Tibial artery (tissue), 4 donors: ENCODE measurements around the gene GPR35.

ENCODE experiments used
- DNase-seq, 2 donors: peaks; one replicate each; pipeline ENCODE4 v3.0.0-alpha.2; 2019
- H3K27ac ChIP-seq, 2 donors: fragments of 200-600 bp; sonication (generic) in 1 of 2; 1 replicate in 1 of 2; 2 replicates in 1 of 2; pipeline ENCODE4 v1.5.1; 2018 to 2019; ENCODE audit warnings: mild to moderate bottlenecking in 1 of 2
- H3K27me3 ChIP-seq, 2 donors: fragments of 200-600 bp; sonication (generic) in 1 of 2; one replicate each; pipeline versions ENCODE4 v1.5.1 to v1.6.0; 2016 to 2019
- H3K36me3 ChIP-seq, 3 donors: fragments of 200-600 bp; sonication (generic) in 2 of 3; one replicate each; pipeline ENCODE4 v1.5.1; 2016 to 2019; ENCODE audit warnings: mild to moderate bottlenecking in 2 of 3
- H3K4me1 ChIP-seq, 4 donors: fragments of 200-600 bp; sonication (generic) in 2 of 4; 1 replicate in 3 of 4; 2 replicates in 1 of 4; pipeline ENCODE4 v1.5.1; 2016 to 2019
- H3K4me3 ChIP-seq, 2 donors: fragments of 200-600 bp; sonication (generic) in 1 of 2; 1 replicate in 1 of 2; 2 replicates in 1 of 2; pipeline ENCODE4 v1.5.1; 2018 to 2019; ENCODE audit warnings: mild to moderate bottlenecking in 2 of 2
- H3K9me3 ChIP-seq, 3 donors: fragments of 200-600 bp; sonication (generic) in 1 of 3; one replicate each; pipeline ENCODE4 v1.5.1; 2016 to 2019
- intact Hi-C: fragments of 100-400 bp; cut with DNase I; formaldehyde crosslinking; loops from one replicate; pipeline ENCODE4 v1.15.0; 2023; ENCODE audit warnings: low total_unique reads
- TF ChIP-seq, protein P1 (sequence below), 2 experiments: fragments of 200-600 bp in 1 of 2; fragments of 450-650 bp in 1 of 2; IDR thresholded peaks; one replicate each; pipeline ENCODE4 v1.5.1; 2017 to 2019; ENCODE audit warnings: antibody characterized with exemption in 2 of 2, mild to moderate bottlenecking in 1 of 2, moderate library complexity in 1 of 2

Gene GPR35

DNA sequence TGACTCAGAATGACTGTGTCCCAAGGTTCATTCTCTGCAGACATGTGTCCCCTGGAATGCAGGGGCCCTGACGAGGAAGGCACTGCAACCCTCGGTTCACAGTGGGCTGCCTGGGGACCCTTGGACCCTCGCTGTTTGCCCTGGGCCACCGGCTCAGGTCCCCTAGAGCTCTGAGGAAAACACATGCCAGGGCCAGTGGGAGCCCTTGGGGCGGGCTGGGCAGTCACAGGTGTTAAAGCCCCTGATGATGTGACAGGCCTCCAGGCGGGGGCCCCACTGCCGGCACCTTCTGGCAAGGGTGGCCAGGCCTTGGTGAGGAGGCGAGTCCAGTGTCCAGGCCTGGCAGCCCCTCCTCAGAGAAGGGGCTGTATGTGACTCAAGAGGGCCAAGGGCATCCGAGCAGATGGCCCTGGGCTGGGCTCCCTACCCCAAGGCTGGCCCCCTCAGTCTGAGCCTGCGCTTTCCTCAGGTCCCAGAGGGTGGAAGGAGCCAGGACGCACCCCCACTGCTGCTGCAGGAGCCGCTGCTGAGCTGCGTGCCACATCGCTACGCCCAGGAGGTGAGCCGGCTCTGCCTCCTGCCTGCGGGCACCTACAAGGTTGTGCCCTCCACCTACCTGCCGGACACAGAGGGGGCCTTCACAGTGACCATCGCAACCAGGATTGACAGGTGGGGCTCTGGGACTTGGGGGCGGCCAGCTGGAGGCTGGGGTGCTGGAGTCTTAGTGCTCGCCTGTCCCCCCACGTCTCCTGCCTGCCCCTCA, 27.7 kb upstream of the GPR35 start:
- Histone ChIP-seq H3K4me1 (peaks cover 0 to 31% (median 20%) of the 10 kb centered on the region in 4 donors), H3K27ac (no peak overlapping the region), H3K27me3 (no peaks in the 10 kb centered on the region), H3K4me3 (no peak overlapping the region), H3K36me3 (peaks cover 13 to 76% (median 39%) of the 10 kb centered on the region in 3 donors), H3K9me3 (no peaks in the 10 kb centered on the region)
- intact Hi-C loops = loop anchor here (10.0 kb wide), 1 partner anchor 557 kb away; the partner anchor contains the start of gene PPP1R7
- peak in 1 of 2 donors; percentile 59 for DNase-seq
- TF ChIP-seq, protein P1, sequence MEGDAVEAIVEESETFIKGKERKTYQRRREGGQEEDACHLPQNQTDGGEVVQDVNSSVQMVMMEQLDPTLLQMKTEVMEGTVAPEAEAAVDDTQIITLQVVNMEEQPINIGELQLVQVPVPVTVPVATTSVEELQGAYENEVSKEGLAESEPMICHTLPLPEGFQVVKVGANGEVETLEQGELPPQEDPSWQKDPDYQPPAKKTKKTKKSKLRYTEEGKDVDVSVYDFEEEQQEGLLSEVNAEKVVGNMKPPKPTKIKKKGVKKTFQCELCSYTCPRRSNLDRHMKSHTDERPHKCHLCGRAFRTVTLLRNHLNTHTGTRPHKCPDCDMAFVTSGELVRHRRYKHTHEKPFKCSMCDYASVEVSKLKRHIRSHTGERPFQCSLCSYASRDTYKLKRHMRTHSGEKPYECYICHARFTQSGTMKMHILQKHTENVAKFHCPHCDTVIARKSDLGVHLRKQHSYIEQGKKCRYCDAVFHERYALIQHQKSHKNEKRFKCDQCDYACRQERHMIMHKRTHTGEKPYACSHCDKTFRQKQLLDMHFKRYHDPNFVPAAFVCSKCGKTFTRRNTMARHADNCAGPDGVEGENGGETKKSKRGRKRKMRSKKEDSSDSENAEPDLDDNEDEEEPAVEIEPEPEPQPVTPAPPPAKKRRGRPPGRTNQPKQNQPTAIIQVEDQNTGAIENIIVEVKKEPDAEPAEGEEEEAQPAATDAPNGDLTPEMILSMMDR (IDR thresholded peaks at IDR 0.05) = no peak

DNA sequence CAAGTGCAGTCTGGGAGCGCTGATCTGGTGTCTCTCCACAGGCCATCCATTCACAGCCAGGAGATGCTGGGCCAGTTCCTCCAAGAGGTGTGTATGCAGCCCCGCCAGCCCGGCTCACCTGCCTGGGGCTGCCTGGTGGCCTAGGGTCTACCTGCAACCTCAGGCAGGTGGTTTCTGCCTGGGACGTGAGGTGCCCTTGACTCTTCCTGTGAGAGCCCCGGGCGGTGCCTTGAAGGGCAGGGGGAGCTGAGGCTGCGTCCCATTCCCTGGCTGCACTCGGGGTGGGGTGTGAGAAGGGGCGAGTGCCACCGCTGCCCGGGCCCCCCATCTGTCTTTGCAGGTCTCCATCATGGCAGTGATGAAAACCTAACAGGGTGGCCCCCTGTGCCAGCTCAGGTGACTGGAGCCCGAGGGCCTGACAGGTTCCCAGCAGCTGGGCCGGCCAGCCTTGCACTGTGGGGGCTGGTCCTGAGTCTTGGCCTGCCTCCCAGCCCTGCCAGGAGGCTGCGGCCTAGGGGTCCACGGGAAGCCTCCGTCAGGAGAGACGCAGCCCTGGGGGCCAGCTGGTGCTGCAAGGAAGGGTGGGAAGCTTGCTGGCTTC, 26.9 kb upstream of the GPR35 start:
- peak in 1 of 2 donors; percentile 66 for DNase-seq
- no peaks in the 10 kb centered on the region for H3K9me3 ChIP-seq
- TF ChIP-seq, protein P1 (IDR thresholded peaks at IDR 0.05) = no peak
- H3K4me3 ChIP-seq = no peak overlapping the region
- H3K27me3 ChIP-seq = no peaks in the 10 kb centered on the region
- H3K4me1 ChIP-seq = peaks cover 0 to 31% (median 20%) of the 10 kb centered on the region in 4 donors
- no peak overlapping the region for H3K27ac ChIP-seq
- H3K36me3 ChIP-seq = peaks cover 13 to 68% (median 34%) of the 10 kb centered on the region in 3 donors
- intact Hi-C loops = loop anchor here (10.0 kb wide), 1 partner anchor 556 kb away; the partner anchor contains the start of gene PPP1R7

DNA sequence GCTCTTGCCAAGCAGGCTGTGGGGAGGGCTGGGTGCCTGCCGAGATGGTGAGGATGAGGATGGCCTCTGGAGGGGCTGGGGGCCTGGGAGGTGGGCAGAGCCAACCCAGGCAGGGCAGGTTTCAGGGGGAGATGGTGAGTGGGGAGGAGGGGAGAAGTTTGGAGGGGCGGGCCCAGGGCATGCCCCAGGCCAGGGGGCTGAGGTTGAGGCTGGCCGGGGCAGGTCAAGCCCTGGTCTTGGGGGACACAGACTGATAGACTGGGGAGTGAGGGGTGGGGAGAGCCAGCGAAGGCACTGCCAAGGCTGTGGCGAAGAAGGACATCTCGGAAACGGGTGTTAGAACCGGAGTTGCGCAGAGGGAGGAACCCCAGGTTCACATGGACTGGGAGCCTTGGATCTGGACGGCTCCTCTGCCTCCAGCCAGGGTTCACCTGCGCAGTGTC, 26.1 kb upstream of the GPR35 start:
- Histone ChIP-seq H3K9me3 (no peaks in the 10 kb centered on the region), H3K27ac (no peak overlapping the region), H3K36me3 (peaks cover 13 to 60% (median 30%) of the 10 kb centered on the region in 3 donors), H3K27me3 (no peaks in the 10 kb centered on the region), H3K4me1 (peaks cover 0 to 26% (median 21%) of the 10 kb centered on the region in 4 donors), H3K4me3 (no peak overlapping the region)
- intact Hi-C loops = loop anchor here (10.0 kb wide), 1 partner anchor 556 kb away; the partner anchor contains the start of gene PPP1R7
- DNase-seq = peak in 1 of 2 donors; percentile 58
- TF ChIP-seq, protein P1 (IDR thresholded peaks at IDR 0.05) = no peak

DNA sequence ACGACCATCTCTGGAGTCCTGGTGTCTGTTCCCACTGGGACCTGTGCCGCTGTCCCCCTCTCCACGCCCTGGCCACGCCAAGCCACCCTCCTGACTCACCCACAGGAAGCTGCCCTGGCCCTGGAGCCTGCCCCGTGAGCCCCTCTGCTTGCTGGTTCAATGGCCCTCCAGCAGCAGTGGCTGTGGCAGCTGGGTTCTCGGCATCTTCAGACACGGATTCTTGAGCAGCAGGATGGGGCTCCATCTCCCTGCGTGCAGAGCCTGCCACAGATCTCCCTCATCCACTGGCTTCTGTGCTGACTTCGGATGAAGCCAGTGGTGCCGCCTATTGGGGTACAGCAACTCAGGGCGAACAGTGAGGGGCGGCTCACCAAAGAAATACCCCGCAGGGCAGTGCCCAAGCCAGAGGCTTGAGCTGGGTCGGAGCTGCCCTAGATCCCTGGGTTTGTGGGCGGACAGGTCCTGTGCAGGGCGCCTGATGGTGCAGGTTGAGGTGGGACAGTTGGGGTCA, 24.8 kb upstream of the GPR35 start:
- peaks cover 0 to 23% (median 17%) of the 10 kb centered on the region in 4 donors for H3K4me1 ChIP-seq
- H3K27me3 ChIP-seq = no peaks in the 10 kb centered on the region
- DNase-seq = peak in 1 of 2 donors; percentile 53
- H3K36me3 ChIP-seq = peaks cover 13 to 50% (median 24%) of the 10 kb centered on the region in 3 donors
- no peaks in the 10 kb centered on the region for H3K9me3 ChIP-seq
- intact Hi-C loops = no loop called here
- no peak overlapping the region for H3K27ac ChIP-seq
- H3K4me3 ChIP-seq = no peak overlapping the region
- TF ChIP-seq, protein P1 (IDR thresholded peaks at IDR 0.05) = no peak

DNA sequence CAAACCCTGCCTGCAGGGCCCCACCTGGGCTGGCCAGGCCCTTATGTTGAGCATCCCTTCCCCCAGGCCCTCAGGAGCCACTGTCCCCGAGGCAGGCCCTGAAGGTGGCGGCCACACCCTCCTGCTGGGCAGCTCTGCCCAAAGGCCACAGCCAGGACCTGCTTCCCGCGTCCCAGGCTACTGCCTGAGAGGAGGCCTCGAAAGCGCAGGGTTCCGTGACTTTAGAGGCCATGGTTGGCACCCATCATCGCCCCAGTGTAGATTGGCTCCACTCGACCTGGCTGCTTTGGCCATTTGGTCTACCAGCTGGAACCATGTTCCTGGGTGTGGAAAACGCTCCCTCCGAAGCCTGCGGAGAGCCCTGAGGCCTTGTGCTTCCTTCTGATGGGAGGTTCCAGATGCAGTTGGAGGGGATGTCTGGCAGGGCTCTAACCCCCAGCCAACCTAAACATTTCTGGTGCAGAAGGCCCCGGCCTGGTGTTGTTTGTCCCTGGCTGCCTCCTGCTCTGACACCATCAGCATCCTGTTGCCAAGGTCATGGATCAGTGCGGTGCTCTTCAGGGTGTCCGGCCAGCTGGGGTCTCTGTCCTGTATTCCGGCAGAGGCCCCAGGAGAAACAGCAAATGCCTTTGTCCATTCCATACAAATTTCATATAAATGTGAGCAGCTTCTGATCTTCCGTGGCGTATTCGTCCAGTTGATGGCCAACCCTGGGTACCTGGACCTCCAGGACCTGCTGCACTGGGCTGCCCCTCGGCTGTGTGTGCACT, 24.0 kb upstream of the GPR35 start:
- H3K9me3 ChIP-seq = no peaks in the 10 kb centered on the region
- TF ChIP-seq, protein P1 (IDR thresholded peaks at IDR 0.05) = no peak
- intact Hi-C loops = no loop called here
- H3K4me1 ChIP-seq = peaks cover 0 to 15% (median 9%) of the 10 kb centered on the region in 4 donors
- no peak overlapping the region for H3K4me3 ChIP-seq
- H3K27me3 ChIP-seq = no peaks in the 10 kb centered on the region
- DNase-seq = peak in 1 of 2 donors; percentile 53
- H3K36me3 ChIP-seq = peaks cover 13 to 50% (median 22%) of the 10 kb centered on the region in 3 donors
- no peak overlapping the region for H3K27ac ChIP-seq
